Mesenchymal stem cell (in vitro differentiated cells and primary cell): ENCODE measurements around the gene TIAM1.
A peak's percentile ranks its signal among the peaks of the same experiment; 100 is the strongest.

Experiments used
- DNase-seq: peaks from one replicate; pipeline ENCODE4 v3.0.0-alpha.2; 2013
- H2AFZ ChIP-seq: one replicate; pipeline ENCODE4 v1.6.1; 2013; ENCODE audit warnings: low read depth, mild to moderate bottlenecking, control low read depth, inconsistent platforms, low read length, moderate library complexity
- H2AK5ac ChIP-seq: 2 replicates; pipeline ENCODE4 v1.6.1; 2013; ENCODE audit warnings: low read length, moderate library complexity, mild to moderate bottlenecking, inconsistent platforms; ENCODE audit not compliant: severe bottlenecking
- H2BK120ac ChIP-seq: one replicate; pipeline ENCODE4 v1.6.1; 2013; ENCODE audit warnings: low read depth, mild to moderate bottlenecking, inconsistent platforms, low read length, moderate library complexity
- H2BK12ac ChIP-seq, 2 experiments: one replicate each; pipeline ENCODE4 v1.6.1; 2013; ENCODE audit warnings: inconsistent platforms in 2 of 2, low read length in 2 of 2, mild to moderate bottlenecking in 2 of 2, moderate library complexity in 2 of 2, control low read depth in 1 of 2
- H2BK15ac ChIP-seq: one replicate; pipeline ENCODE4 v1.6.1; 2013; ENCODE audit warnings: mild to moderate bottlenecking, low read depth, inconsistent platforms; ENCODE audit not compliant: poor library complexity, severe bottlenecking
- H2BK5ac ChIP-seq: 2 replicates; pipeline ENCODE4 v1.6.1; 2013; ENCODE audit warnings: low read depth, mild to moderate bottlenecking, low read length, control low read depth, inconsistent platforms; ENCODE audit not compliant: poor library complexity, severe bottlenecking
- H3K14ac ChIP-seq, 2 experiments: one replicate each; pipeline ENCODE4 v1.6.1; 2013; ENCODE audit warnings: inconsistent platforms in 2 of 2, low read length in 2 of 2, control low read depth in 1 of 2, mild to moderate bottlenecking in 1 of 2, moderate library complexity in 1 of 2
- H3K18ac ChIP-seq, 2 experiments: one replicate each; pipeline ENCODE4 v1.6.1; 2013; ENCODE audit warnings: inconsistent platforms in 2 of 2, low read length in 2 of 2, control low read depth in 1 of 2, low read depth in 1 of 2, mild to moderate bottlenecking in 1 of 2
- H3K23ac ChIP-seq, 2 experiments: one replicate each; pipeline ENCODE4 v1.6.1; 2013; ENCODE audit warnings: inconsistent platforms in 2 of 2, low read length in 2 of 2, mild to moderate bottlenecking in 2 of 2, moderate library complexity in 2 of 2, control low read depth in 1 of 2
- H3K27ac ChIP-seq: 2 replicates; pipeline ENCODE4 v1.5.1; 2013; ENCODE audit warnings: mild to moderate bottlenecking, moderate library complexity, low read length, control low read depth, inconsistent platforms; ENCODE audit not compliant: poor library complexity, severe bottlenecking
- H3K27me3 ChIP-seq, 2 experiments: 2 replicates each; pipeline versions ENCODE4 v1.6.1 to v1.7.0; 2013; ENCODE audit warnings: low read length in 2 of 2, mild to moderate bottlenecking in 2 of 2, moderate library complexity in 2 of 2, control low read depth in 1 of 2, inconsistent platforms in 1 of 2; ENCODE audit not compliant: control insufficient read depth in 1 of 2, insufficient read depth in 1 of 2
- H3K36me3 ChIP-seq, 2 experiments: 2 replicates each; pipeline versions ENCODE4 v1.6.1 to v1.7.0; 2013; ENCODE audit warnings: low read length in 2 of 2, control low read depth in 1 of 2, inconsistent platforms in 1 of 2, low read depth in 1 of 2, mild to moderate bottlenecking in 1 of 2; ENCODE audit not compliant: insufficient read depth in 2 of 2, control insufficient read depth in 1 of 2
- H3K4ac ChIP-seq, 2 experiments: one replicate each; pipeline ENCODE4 v1.6.1; 2013; ENCODE audit warnings: inconsistent platforms in 2 of 2, low read length in 2 of 2, mild to moderate bottlenecking in 2 of 2, moderate library complexity in 2 of 2, control low read depth in 1 of 2, low read depth in 1 of 2
- H3K4me1 ChIP-seq: 2 replicates; pipeline ENCODE4 v1.6.1; 2013; ENCODE audit warnings: low read depth, low read length, control low read depth; ENCODE audit not compliant: control insufficient read depth, insufficient read depth
- H3K4me2 ChIP-seq: 2 replicates; pipeline ENCODE4 v1.6.1; 2013; ENCODE audit warnings: low read length, mild to moderate bottlenecking, inconsistent platforms; ENCODE audit not compliant: poor library complexity, severe bottlenecking
- H3K4me3 ChIP-seq, 2 experiments: 2 replicates each; pipeline versions ENCODE4 v1.5.1 to v1.7.0; 2013; ENCODE audit warnings: low read length in 2 of 2, mild to moderate bottlenecking in 2 of 2, control low read depth in 1 of 2, low read depth in 1 of 2; ENCODE audit not compliant: insufficient read depth in 1 of 2
- H3K79me1 ChIP-seq: replicated peaks from 2 replicates; pipeline ENCODE4 v1.6.1; 2013; ENCODE audit warnings: mild to moderate bottlenecking, control low read depth, low read length, inconsistent platforms; ENCODE audit not compliant: poor library complexity, severe bottlenecking
- H3K9ac ChIP-seq: 2 replicates; pipeline ENCODE4 v1.7.0; 2013; ENCODE audit warnings: mild to moderate bottlenecking, low read length, moderate library complexity
- H3K9me3 ChIP-seq: 2 replicates; pipeline ENCODE4 v1.7.0; 2013; ENCODE audit warnings: mild to moderate bottlenecking, low read length; ENCODE audit not compliant: control insufficient read depth
- H4K8ac ChIP-seq: one replicate; pipeline ENCODE4 v1.6.1; 2013; ENCODE audit warnings: inconsistent platforms, mild to moderate bottlenecking, low read length, moderate library complexity
- H4K91ac ChIP-seq: one replicate; pipeline ENCODE4 v1.6.1; 2013; ENCODE audit warnings: mild to moderate bottlenecking, low read length, inconsistent platforms
- WGBS: methylation state at CpG from one replicate; pipeline ENCODE4 v1.1.7; 2013; ENCODE audit warnings: mixed read lengths; 5-methylcytosine and 5-hydroxymethylcytosine counted together

The TIAM1 gene

GRCh38 chr21:31103571-31104265 is 240.3 kb downstream of the TIAM1 start:
- no peak overlapping the region for H3K14ac ChIP-seq
- H4K8ac ChIP-seq: no peak overlapping the region
- H3K27me3 ChIP-seq: peaks cover 0 to 5% of the 10 kb centered on the region in 2 experiments
- H2AK5ac ChIP-seq: no peak overlapping the region
- H3K23ac ChIP-seq: no peak overlapping the region
- H3K9ac ChIP-seq: no peak overlapping the region
- H3K4me3 ChIP-seq: no peak overlapping the region
- no peak overlapping the region for H3K27ac ChIP-seq
- DNase-seq: peak; percentile 22
- no peaks in the 10 kb centered on the region for H3K4me1 ChIP-seq
- no peaks in the 10 kb centered on the region for H3K79me1 ChIP-seq
- H3K36me3 ChIP-seq: no peaks in the 10 kb centered on the region
- no peak overlapping the region for H2AFZ ChIP-seq
- no peak overlapping the region for H2BK5ac ChIP-seq
- no peak overlapping the region for H2BK15ac ChIP-seq
- 70% methylated on average over 3 of the region's 4 CpGs for whole genome bisulfite sequencing
- H3K18ac ChIP-seq: no peak overlapping the region
- H2BK12ac ChIP-seq: no peak overlapping the region
- H3K4ac ChIP-seq: peak overlapping the region in 1 of 2 experiments; percentile 8
- no peak overlapping the region for H3K4me2 ChIP-seq
- no peak overlapping the region for H2BK120ac ChIP-seq
- H3K9me3 ChIP-seq: no peaks in the 10 kb centered on the region
- H4K91ac ChIP-seq: no peak overlapping the region

GRCh38 chr21:31103163-31103562 is 240.9 kb downstream of the TIAM1 start:
- DNase-seq: no peak
- no peaks in the 10 kb centered on the region for H3K79me1 ChIP-seq
- H3K27ac ChIP-seq: no peak overlapping the region
- no peak overlapping the region for H2BK5ac ChIP-seq
- H3K36me3 ChIP-seq: no peaks in the 10 kb centered on the region
- H3K23ac ChIP-seq: no peak overlapping the region
- H3K4me3 ChIP-seq: no peak overlapping the region
- H2BK15ac ChIP-seq: no peak overlapping the region
- no peak overlapping the region for H2AFZ ChIP-seq
- WGBS: 78% methylated on average over 3 of the region's 3 CpGs
- H2BK12ac ChIP-seq: no peak overlapping the region
- H3K27me3 ChIP-seq: peaks cover 0 to 8% of the 10 kb centered on the region in 2 experiments
- no peak overlapping the region for H2BK120ac ChIP-seq
- peaks cover 1% of the 10 kb centered on the region for H3K4me1 ChIP-seq
- no peak overlapping the region for H2AK5ac ChIP-seq
- no peak overlapping the region for H3K9ac ChIP-seq
- no peak overlapping the region for H3K4me2 ChIP-seq
- H3K18ac ChIP-seq: no peak overlapping the region
- no peak overlapping the region for H3K14ac ChIP-seq
- H4K8ac ChIP-seq: no peak overlapping the region
- H3K9me3 ChIP-seq: no peaks in the 10 kb centered on the region
- no peak overlapping the region for H3K4ac ChIP-seq
- no peak overlapping the region for H4K91ac ChIP-seq

GRCh38 chr21:31099122-31099521 is 244.9 kb downstream of the TIAM1 start:
- Histone ChIP-seq H3K18ac (no peak overlapping the region), H3K27ac (no peak overlapping the region), H3K4me1 (peaks cover 1% of the 10 kb centered on the region), H3K14ac (no peak overlapping the region), H3K9me3 (no peaks in the 10 kb centered on the region), H2BK120ac (no peak overlapping the region), H3K9ac (no peak overlapping the region), H3K79me1 (no peaks in the 10 kb centered on the region), H2BK5ac (no peak overlapping the region), H2BK15ac (no peak overlapping the region), H3K36me3 (no peaks in the 10 kb centered on the region), H3K4me3 (no peak overlapping the region), H4K8ac (no peak overlapping the region), H3K4me2 (no peak overlapping the region), H2AK5ac (no peak overlapping the region), H4K91ac (no peak overlapping the region), H3K4ac (no peak overlapping the region), H3K27me3 (peaks cover 0 to 13% of the 10 kb centered on the region in 2 experiments), H2BK12ac (peak overlapping the region in 1 of 2 experiments; percentile 79), H3K23ac (no peak overlapping the region), H2AFZ (no peak overlapping the region)
- 93% methylated on average over 14 of the region's 14 CpGs for WGBS
- DNase-seq: no peak

GRCh38 chr21:31098576-31099005 is 245.5 kb downstream of the TIAM1 start:
- no peak overlapping the region for H2BK12ac ChIP-seq
- H3K9me3 ChIP-seq: no peaks in the 10 kb centered on the region
- H3K18ac ChIP-seq: no peak overlapping the region
- no peak overlapping the region for H3K14ac ChIP-seq
- H2AFZ ChIP-seq: peak overlapping the region; percentile 86
- no peak overlapping the region for H3K27ac ChIP-seq
- H3K4me2 ChIP-seq: no peak overlapping the region
- no peak overlapping the region for H3K23ac ChIP-seq
- H3K9ac ChIP-seq: peak overlapping the region; percentile 57
- DNase-seq: peak; percentile 65
- H2BK5ac ChIP-seq: no peak overlapping the region
- WGBS: 19% methylated on average over 23 of the region's 23 CpGs
- H3K4me3 ChIP-seq: no peak overlapping the region
- H3K36me3 ChIP-seq: no peaks in the 10 kb centered on the region
- peaks cover 1% of the 10 kb centered on the region for H3K4me1 ChIP-seq
- H2BK120ac ChIP-seq: no peak overlapping the region
- no peak overlapping the region for H4K8ac ChIP-seq
- H2BK15ac ChIP-seq: no peak overlapping the region
- H4K91ac ChIP-seq: no peak overlapping the region
- H3K27me3 ChIP-seq: peaks cover 0 to 13% of the 10 kb centered on the region in 2 experiments
- no peak overlapping the region for H2AK5ac ChIP-seq
- no peaks in the 10 kb centered on the region for H3K79me1 ChIP-seq
- no peak overlapping the region for H3K4ac ChIP-seq
